GM21825 (cell line): Measurements from ENCODE around the gene SGMS1.

ENCODE experiments used
- ATAC-seq: cut with Tn5 transposase; IDR thresholded peaks from one replicate; pipeline ENCODE4 v1.9.1; 2021; ENCODE audit warnings: mild to moderate bottlenecking, moderate library complexity; ENCODE audit not compliant: unreplicated experiment

The SGMS1 gene

GRCh38 chr10:50324046-50324445 is 299.7 kb downstream of the SGMS1 start:
- no peak for ATAC-seq

GRCh38 chr10:50322077-50322476 is 301.7 kb downstream of the SGMS1 start:
- ATAC-seq, result no peak

- ATAC-seq, result no peak
Measured at GRCh38 chr10:50318129-50318528, 305.6 kb downstream of the SGMS1 start.

- ATAC-seq, result no peak
Measured at GRCh38 chr10:50316695-50317648, 306.8 kb downstream of the SGMS1 start.

GRCh38 chr10:50316174-50316573 is 307.6 kb downstream of the SGMS1 start:
- ATAC-seq, result no peak

- no peak for ATAC-seq
Measured at GRCh38 chr10:50315424-50315823, 308.3 kb downstream of the SGMS1 start.

- ATAC-seq, result no peak
Measured at GRCh38 chr10:50314169-50315071, 309.3 kb downstream of the SGMS1 start.

- no peak for ATAC-seq
Measured at GRCh38 chr10:50312464-50313437, 311.0 kb downstream of the SGMS1 start.

- peak; percentile 58 for ATAC-seq
Measured at GRCh38 chr10:50310560-50311174, 313.1 kb downstream of the SGMS1 start.

- no peak for ATAC-seq
Measured at GRCh38 chr10:50309342-50309741, 314.4 kb downstream of the SGMS1 start.

- ATAC-seq, result no peak
Measured at GRCh38 chr10:50304660-50305059, 319.1 kb downstream of the SGMS1 start.

- ATAC-seq, result no peak
Measured at GRCh38 chr10:50299948-50300669, 323.6 kb downstream of the SGMS1 start.

GRCh38 chr10:50295367-50295766 is 328.4 kb downstream of the SGMS1 start:
- no peak for ATAC-seq

GRCh38 chr10:50294582-50294981 is 329.2 kb downstream of the SGMS1 start:
- ATAC-seq, result no peak

GRCh38 chr10:50293513-50294313 is 330.0 kb downstream of the SGMS1 start:
- ATAC-seq, result no peak

- ATAC-seq, result no peak
Measured at GRCh38 chr10:50291261-50291850, 332.4 kb downstream of the SGMS1 start.

- ATAC-seq, result no peak
Measured at GRCh38 chr10:50289196-50289595, 334.6 kb downstream of the SGMS1 start.
